ENCODE measurements around the gene TENT4B.

Gene TENT4B

GRCh38 chr16:50139580-50139979 lies 13.5 kb upstream of the TENT4B start:
- Histone ChIP-seq H3K4me1 (ENCODE audit: insufficient read depth, low read length, severe bottlenecking) (no peaks in the 10 kb centered on the region), H3K4me3 (ENCODE audit: low read depth, low read length, poor library complexity, severe bottlenecking) (no peak overlapping the region), H3K36me3 (ENCODE audit: insufficient read depth, low read length) (no peaks in the 10 kb centered on the region), H4K20me1 (ENCODE audit: insufficient read depth, low read length) (no peaks in the 10 kb centered on the region), H3K9me2 (ENCODE audit: low read depth, low read length) (no peaks in the 10 kb centered on the region), H3F3A (ENCODE audit: insufficient read depth, low read length) (no peaks in the 10 kb centered on the region), H3K9ac (ENCODE audit: low read length) (no peak overlapping the region), H2AFZ (ENCODE audit: low read length) (no peak overlapping the region), H3K79me2 (ENCODE audit: insufficient read depth, low read length) (no peaks in the 10 kb centered on the region), H3K4me2 (ENCODE audit: low read length) (no peak overlapping the region), H3K27me3 (ENCODE audit: insufficient read depth, low read length) (no peaks in the 10 kb centered on the region), H3K27ac (ENCODE audit: low read depth, low read length, poor library complexity, severe bottlenecking) (no peak overlapping the region), H3K9me3 (ENCODE audit: low read length) (no peaks in the 10 kb centered on the region)
- TF ChIP-seq EZH2 (IDR thresholded peaks at IDR 0.05; ENCODE audit: borderline replicate concordance, low read length) (no peak), CTCF (IDR thresholded peaks at IDR 0.05; ENCODE audit: low read length) (no peak)

GRCh38 chr16:50144211-50144610 lies 8.9 kb upstream of the TENT4B start:
- no peak overlapping the region for H3K4me3 ChIP-seq (ENCODE audit: low read depth, low read length, poor library complexity, severe bottlenecking)
- no peaks in the 10 kb centered on the region for H3K36me3 ChIP-seq (ENCODE audit: insufficient read depth, low read length)
- H3K4me1 ChIP-seq (ENCODE audit: insufficient read depth, low read length, severe bottlenecking), result no peaks in the 10 kb centered on the region
- no peak overlapping the region for H2AFZ ChIP-seq (ENCODE audit: low read length)
- no peak overlapping the region for H3K4me2 ChIP-seq (ENCODE audit: low read length)
- H3K9me2 ChIP-seq (ENCODE audit: low read depth, low read length), result no peaks in the 10 kb centered on the region
- no peak for TF ChIP-seq CTCF (IDR thresholded peaks at IDR 0.05; ENCODE audit: low read length)
- no peak for TF ChIP-seq EZH2 (IDR thresholded peaks at IDR 0.05; ENCODE audit: borderline replicate concordance, low read length)
- H3F3A ChIP-seq (ENCODE audit: insufficient read depth, low read length), result no peaks in the 10 kb centered on the region
- H4K20me1 ChIP-seq (ENCODE audit: insufficient read depth, low read length), result no peaks in the 10 kb centered on the region
- no peaks in the 10 kb centered on the region for H3K27me3 ChIP-seq (ENCODE audit: insufficient read depth, low read length)
- no peaks in the 10 kb centered on the region for H3K9me3 ChIP-seq (ENCODE audit: low read length)
- no peak overlapping the region for H3K27ac ChIP-seq (ENCODE audit: low read depth, low read length, poor library complexity, severe bottlenecking)
- no peaks in the 10 kb centered on the region for H3K79me2 ChIP-seq (ENCODE audit: insufficient read depth, low read length)
- no peak overlapping the region for H3K9ac ChIP-seq (ENCODE audit: low read length)

DNA sequence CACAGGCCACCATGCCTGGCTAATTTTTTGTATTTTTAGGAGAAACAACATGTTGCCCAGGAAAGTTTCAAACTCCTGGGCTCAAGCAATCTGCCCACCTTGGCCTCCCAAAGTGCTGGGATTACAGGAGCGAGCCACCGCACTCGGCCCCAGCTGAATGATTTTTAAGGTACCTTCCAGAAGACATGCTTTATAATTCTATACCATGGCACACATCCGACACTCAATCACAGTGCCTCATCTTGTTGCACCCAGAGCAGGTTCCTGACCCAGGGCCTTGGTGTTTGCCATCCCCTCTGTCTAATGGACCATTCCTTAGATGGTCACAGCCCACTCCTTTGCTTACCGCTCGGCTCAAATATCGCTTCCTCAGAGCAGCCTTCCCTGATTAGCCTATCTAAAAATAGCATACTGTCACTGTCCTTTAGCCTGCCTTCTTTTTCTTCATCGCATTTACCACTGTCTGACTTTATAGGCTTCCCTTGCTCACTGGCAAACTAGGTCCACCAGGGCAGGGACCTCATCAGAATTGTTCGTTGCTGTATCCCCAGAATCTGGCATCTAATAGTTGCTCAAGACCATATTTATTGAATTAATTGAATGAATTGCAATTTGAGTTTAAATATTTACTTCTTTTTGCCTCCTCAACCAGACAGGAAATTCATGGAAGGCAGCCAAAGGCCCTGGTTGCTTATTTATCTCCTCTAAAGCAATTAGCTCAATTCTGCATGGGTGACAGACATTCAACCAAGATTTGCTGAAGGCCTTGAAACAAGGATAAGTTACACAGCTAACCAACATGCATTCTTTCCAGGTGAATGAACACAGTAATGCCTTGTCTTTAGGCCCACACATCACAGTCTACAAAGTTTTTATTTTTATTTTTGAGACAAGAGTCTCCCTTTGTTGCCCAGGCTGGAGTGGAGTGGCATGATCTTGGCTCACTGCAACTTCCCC lies 6.3 kb upstream of the TENT4B start:
- H3K9me2 ChIP-seq (ENCODE audit: low read depth, low read length), result no peaks in the 10 kb centered on the region
- TF ChIP-seq EZH2 (IDR thresholded peaks at IDR 0.05; ENCODE audit: borderline replicate concordance, low read length), result no peak
- TF ChIP-seq CTCF (IDR thresholded peaks at IDR 0.05; ENCODE audit: low read length), result no peak
- no peaks in the 10 kb centered on the region for H3K79me2 ChIP-seq (ENCODE audit: insufficient read depth, low read length)
- H2AFZ ChIP-seq (ENCODE audit: low read length), result no peak overlapping the region
- H3F3A ChIP-seq (ENCODE audit: insufficient read depth, low read length), result no peaks in the 10 kb centered on the region
- H3K4me2 ChIP-seq (ENCODE audit: low read length), result no peak overlapping the region
- H3K27ac ChIP-seq (ENCODE audit: low read depth, low read length, poor library complexity, severe bottlenecking), result no peak overlapping the region
- no peaks in the 10 kb centered on the region for H3K36me3 ChIP-seq (ENCODE audit: insufficient read depth, low read length)
- H3K4me3 ChIP-seq (ENCODE audit: low read depth, low read length, poor library complexity, severe bottlenecking), result no peak overlapping the region
- no peaks in the 10 kb centered on the region for H4K20me1 ChIP-seq (ENCODE audit: insufficient read depth, low read length)
- H3K9ac ChIP-seq (ENCODE audit: low read length), result no peak overlapping the region
- H3K4me1 ChIP-seq (ENCODE audit: insufficient read depth, low read length, severe bottlenecking), result peaks cover under 1% of the 10 kb centered on the region
- no peaks in the 10 kb centered on the region for H3K9me3 ChIP-seq (ENCODE audit: low read length)
- H3K27me3 ChIP-seq (ENCODE audit: insufficient read depth, low read length), result no peaks in the 10 kb centered on the region

Measured in OCI-LY1 (cell line).